Measurements from ENCODE around the gene KLC1. TPM values are rescaled to one million over a fixed set of nuclear protein-coding genes. Genes with fewer than 3 reads are reported as not detected.

KLC1 gene
- total RNA-seq, 1 experiment from 2014 or later: 174 TPM

- no peak for DNase-seq (ENCODE audit: low spot score)
Measured at GRCh38 chr14:103719751-103720150, 90.7 kb downstream of the KLC1 start.

DNA sequence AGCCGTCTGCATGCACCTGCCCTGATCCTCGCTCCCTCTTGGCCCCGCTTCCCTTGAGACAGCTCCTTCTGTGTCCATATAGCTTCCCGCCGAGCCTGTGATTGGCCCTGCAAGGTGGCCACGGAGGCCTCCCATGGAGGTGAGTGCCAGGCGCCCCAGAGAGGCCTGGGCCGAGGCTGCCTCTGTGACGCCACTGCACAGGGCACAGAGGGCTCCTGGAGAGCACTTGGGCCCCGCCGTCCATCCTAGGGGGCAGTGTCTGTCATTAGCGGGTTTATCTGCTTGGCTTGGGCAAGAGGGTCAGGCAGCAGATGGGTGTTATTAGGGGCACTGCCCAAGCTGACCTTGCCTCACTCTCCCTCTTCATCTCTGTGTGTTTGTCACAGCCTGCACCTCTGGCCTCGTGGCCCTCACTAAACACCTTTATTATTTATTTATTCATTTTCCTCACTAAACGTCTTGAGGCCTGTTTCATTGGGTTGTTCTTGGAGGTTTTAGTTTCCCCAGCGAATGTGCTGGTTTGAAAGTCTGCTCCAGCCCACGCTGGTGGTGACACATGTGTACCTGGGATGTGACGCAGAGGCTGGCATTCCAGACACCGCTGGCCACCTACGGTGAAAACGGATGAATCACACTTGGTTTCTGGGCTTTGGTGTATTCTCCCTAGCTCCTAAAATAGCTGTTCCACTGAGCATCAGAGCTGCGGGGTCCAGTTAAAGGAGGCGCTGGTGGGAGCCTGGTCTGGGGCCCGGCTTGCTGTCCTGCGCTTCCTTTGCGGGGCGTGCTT, 92.5 kb downstream of the KLC1 start:
- peak; percentile 75 for DNase-seq (ENCODE audit: low spot score)

DNA sequence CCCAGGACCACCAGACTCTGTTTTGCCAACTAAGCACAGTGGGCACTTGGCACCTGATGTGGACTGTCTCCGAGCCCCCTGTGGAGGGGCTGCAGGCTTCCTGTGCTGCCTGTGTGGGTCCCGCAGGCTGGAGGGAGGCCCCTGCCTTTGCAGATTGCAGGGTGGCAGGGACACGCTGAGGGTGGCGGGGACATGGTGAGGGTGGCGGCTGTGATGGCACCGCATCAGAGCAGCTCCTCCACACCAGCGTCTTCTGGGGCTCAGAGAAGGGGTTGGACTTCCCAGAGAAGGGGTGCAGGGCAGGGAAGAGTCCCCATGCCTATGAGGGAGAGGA, 94.7 kb downstream of the KLC1 start:
- no peak for DNase-seq (ENCODE audit: low spot score)

- no peak for DNase-seq (ENCODE audit: low spot score)
Measured at GRCh38 chr14:103724116-103724515, 95.1 kb downstream of the KLC1 start.

- no peak for DNase-seq (ENCODE audit: low spot score)
Measured at GRCh38 chr14:103725001-103725682, 96.1 kb downstream of the KLC1 start.

DNA sequence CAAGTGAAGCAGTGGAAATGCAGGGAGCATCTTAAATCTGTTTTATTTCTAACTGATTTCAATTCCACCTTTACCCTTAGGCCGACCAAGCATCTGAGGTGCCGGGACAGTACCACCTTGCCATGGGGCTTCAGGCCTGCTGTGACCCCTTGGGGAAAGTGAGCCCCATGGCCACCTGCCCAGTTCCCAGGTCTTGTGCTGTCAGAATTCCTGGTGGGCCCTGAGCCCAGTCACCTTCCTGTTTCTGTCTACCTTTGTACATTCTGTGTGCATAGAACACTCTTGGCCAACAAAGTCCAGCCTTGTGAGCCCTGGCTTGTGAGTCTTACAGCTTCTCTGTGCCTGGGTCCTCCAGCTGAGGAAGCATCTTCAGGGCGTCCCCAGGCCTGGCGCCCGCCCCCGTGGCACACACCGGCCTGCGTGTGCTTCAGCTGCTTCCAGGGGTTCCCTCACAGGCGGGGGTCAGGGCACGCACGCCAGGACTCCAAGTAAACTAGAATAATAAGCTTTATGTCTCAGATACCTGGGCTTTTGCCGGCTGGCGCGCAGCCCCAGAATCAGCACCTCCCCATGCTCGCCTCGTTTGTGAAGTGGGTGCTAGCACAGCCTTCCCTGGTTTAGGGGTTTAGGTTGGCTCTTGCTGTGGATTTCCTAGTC, 96.9 kb downstream of the KLC1 start:
- DNase-seq (ENCODE audit: low spot score): no peak

- no peak for DNase-seq (ENCODE audit: low spot score)
Measured at GRCh38 chr14:103726474-103726873, 97.5 kb downstream of the KLC1 start.

GRCh38 chr14:103727313-103727980, 98.4 kb downstream of the KLC1 start:
- DNase-seq (ENCODE audit: low spot score): no peak

- no peak for DNase-seq (ENCODE audit: low spot score)
Measured at GRCh38 chr14:103728141-103728540, 99.1 kb downstream of the KLC1 start.

DNA sequence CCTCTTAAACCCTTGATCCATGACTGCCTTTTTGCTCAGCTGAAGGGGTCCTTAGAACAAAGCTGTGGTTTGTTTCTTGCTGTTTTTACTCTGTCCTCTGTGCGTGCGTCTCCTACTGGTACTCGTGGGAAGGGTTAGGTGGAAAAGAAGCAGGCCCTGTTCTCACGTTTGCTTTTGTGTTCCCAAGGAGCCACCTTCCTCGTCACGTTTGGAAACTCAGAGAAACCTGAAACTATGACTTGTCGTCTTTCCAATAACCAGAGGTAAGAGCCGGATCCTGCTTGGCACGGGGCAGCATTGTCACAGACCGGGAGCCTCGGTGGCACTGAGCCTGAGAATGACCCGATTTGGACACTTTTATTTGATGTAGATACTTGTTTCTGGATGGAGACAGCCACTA, 99.7 kb downstream of the KLC1 start:
- DNase-seq (ENCODE audit: low spot score): no peak

- DNase-seq (ENCODE audit: low spot score): no peak
Measured at GRCh38 chr14:103729496-103730448, 100.8 kb downstream of the KLC1 start.

GRCh38 chr14:103730490-103731035, 101.6 kb downstream of the KLC1 start:
- no peak for DNase-seq (ENCODE audit: low spot score)

- no peak for DNase-seq (ENCODE audit: low spot score)
Measured at GRCh38 chr14:103731481-103731880, 102.5 kb downstream of the KLC1 start.

- no peak for DNase-seq (ENCODE audit: low spot score)
Measured at GRCh38 chr14:103731916-103732867, 103.2 kb downstream of the KLC1 start.

- no peak for DNase-seq (ENCODE audit: low spot score)
Measured at GRCh38 chr14:103732868-103733620, 104.0 kb downstream of the KLC1 start.

DNA sequence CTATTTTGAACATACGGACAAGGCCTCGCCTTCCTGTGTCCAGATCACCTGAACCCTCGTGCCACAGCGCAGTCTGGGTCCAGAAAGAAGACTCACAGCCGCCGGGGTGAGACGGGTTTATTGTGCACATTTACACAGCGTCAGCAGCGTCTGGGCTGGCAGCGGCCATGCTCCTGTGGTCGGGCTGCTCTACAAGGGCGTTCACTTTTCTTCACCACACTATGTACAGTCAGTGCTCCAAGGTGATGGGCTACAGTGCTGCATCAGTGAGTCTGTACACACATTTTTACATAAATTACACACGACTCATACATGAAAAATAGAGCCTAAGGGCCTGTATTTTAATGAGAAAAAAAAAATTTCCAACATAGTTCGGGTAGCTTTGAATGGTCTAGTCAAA, 104.6 kb downstream of the KLC1 start:
- DNase-seq (ENCODE audit: low spot score): no peak

DNA sequence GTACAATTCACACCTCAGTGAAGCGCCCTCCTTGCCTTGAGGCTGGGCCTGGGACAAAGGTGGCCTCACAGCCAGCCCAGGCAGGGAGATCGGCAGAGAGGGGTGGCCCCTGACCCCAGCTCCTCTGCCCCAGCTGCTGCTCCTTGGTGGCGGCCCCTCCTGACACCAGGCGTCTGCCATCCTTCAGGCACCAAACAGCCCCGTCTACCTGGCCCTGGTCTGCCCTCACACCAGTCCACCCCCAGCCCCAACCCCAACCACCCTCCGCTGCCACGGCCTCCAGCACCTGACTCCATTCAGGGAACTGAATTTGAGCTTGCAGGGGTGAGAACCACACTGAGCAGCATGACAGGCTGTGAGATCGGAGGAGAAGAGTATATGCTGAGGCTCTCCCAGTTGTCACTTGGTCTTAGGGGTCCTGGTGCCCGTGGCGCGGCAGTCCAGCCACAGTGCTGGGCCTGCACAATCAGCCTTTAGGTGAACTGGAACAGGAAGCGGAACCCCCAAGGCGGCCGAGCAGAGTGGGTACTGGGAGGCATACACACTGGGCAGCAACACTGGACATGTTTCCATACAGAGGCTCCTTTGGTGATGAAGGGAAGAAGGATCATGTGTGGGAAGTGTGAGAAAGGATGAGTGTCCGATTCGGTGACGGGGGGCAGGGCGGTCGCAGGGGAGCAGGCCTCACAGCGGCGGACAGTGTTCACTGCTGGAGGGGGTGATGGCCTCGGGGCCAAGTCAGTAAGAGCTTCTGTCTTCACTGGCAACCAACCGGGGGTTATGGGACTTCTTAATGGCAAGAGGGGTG, 105.3 kb downstream of the KLC1 start:
- DNase-seq (ENCODE audit: low spot score): no peak

- no peak for DNase-seq (ENCODE audit: low spot score)
Measured at GRCh38 chr14:103735022-103735421, 106.0 kb downstream of the KLC1 start.

All from A172 (cell line).